22Rv1 (cell line): Measurements from ENCODE around the gene SYNDIG1.

Source experiments
- ZFX ChIP-seq: fragments of 450-650 bp; IDR thresholded peaks from 2 replicates; pipeline ENCODE4 v1.6.1; 2017; ENCODE audit warnings: antibody characterized with exemption, borderline replicate concordance
- TF ChIP-seq, protein P1 (sequence below): fragments of 450-650 bp; IDR thresholded peaks from 2 replicates; pipeline ENCODE4 v1.5.1; 2017; ENCODE audit warnings: mild to moderate bottlenecking

DNA sequence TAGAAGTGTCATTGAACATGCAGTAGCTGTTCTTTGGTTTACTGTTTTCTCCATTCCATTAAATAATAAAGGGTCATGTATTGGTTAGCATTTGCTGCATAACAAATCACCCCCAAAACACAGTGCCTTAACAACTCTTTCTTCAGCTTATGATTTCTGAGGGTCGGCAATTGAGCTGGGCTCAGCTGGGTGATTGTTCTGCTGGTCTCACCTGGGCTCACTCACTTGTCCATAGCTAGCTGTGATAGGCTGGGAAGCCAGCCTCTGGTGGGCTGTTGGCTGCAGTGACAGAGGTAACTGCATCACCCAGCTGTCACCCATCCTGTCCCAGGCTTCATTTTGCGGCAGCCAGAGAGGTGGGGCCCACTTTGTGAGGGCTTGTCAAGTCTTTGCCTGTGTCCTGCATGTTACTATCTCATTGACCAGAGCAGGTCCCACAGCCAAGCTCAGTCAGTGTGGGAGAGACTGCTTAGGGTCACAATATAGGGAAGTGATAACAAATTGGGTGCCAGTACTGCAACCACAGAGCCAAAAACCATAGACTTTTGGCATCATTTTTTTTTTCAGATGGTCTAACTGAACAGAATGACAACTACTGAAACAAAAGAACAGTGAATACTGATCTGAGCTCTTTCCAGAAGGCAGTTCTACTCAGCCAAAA lies 76.9 kb downstream of the SYNDIG1 start:
- TF ChIP-seq, protein P1, sequence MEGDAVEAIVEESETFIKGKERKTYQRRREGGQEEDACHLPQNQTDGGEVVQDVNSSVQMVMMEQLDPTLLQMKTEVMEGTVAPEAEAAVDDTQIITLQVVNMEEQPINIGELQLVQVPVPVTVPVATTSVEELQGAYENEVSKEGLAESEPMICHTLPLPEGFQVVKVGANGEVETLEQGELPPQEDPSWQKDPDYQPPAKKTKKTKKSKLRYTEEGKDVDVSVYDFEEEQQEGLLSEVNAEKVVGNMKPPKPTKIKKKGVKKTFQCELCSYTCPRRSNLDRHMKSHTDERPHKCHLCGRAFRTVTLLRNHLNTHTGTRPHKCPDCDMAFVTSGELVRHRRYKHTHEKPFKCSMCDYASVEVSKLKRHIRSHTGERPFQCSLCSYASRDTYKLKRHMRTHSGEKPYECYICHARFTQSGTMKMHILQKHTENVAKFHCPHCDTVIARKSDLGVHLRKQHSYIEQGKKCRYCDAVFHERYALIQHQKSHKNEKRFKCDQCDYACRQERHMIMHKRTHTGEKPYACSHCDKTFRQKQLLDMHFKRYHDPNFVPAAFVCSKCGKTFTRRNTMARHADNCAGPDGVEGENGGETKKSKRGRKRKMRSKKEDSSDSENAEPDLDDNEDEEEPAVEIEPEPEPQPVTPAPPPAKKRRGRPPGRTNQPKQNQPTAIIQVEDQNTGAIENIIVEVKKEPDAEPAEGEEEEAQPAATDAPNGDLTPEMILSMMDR = no peak
- TF ChIP-seq ZFX = no peak
